Measurements from ENCODE around the gene IFNA5. TPM values are rescaled to one million over a fixed set of nuclear protein-coding genes. Genes with fewer than 3 reads are reported as not detected.

Gene IFNA5
- total RNA-seq, 2 experiments from 2014 or later, result not detected

DNA sequence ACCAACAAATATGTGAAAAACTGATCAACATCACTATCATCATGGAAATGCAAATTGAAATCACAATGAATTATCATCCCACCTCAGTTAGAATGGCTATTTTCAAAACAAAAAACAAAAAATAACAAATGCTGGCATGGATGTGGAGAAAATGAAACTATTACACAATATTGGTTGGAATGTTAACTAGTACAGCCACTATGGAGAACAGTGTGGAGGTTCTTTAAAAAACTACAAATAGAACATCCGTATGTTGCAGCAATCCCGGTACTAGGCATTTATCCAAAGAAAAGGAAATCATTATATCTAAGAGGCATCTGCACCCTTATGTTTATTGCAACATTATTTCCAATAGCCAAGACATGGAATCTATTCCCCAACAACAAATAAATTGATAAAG, 9.0 kb upstream of the IFNA5 start:
- TF ChIP-seq, protein P1, sequence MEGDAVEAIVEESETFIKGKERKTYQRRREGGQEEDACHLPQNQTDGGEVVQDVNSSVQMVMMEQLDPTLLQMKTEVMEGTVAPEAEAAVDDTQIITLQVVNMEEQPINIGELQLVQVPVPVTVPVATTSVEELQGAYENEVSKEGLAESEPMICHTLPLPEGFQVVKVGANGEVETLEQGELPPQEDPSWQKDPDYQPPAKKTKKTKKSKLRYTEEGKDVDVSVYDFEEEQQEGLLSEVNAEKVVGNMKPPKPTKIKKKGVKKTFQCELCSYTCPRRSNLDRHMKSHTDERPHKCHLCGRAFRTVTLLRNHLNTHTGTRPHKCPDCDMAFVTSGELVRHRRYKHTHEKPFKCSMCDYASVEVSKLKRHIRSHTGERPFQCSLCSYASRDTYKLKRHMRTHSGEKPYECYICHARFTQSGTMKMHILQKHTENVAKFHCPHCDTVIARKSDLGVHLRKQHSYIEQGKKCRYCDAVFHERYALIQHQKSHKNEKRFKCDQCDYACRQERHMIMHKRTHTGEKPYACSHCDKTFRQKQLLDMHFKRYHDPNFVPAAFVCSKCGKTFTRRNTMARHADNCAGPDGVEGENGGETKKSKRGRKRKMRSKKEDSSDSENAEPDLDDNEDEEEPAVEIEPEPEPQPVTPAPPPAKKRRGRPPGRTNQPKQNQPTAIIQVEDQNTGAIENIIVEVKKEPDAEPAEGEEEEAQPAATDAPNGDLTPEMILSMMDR (IDR thresholded peaks at IDR 0.05), result no peak
- ChIA-PET CTCF (no interaction called here), POLR2A (no interaction called here)
- Mint-ChIP-seq H3K27me3 (no peaks in the 10 kb centered on the region), H3K4me3 (no peak overlapping the region), H3K4me1 (ENCODE audit: low read depth) (peaks cover 4% of the 10 kb centered on the region), H3K27ac (no peak overlapping the region), H3K36me3 (ENCODE audit: low read depth) (no peaks in the 10 kb centered on the region), H3K9me3 (no peaks in the 10 kb centered on the region)
- H3K27me3 ChIP-seq (ENCODE audit: control insufficient read depth in 1 of 2, insufficient read depth in 2 of 2, low read length in 2 of 2), result peaks cover 0 to 6% of the 10 kb centered on the region in 2 experiments
- H3K4me3 ChIP-seq (ENCODE audit: low read length), result no peak overlapping the region
- H3K27ac ChIP-seq (ENCODE audit: low read depth in 1 of 2, low read length in 2 of 2), result no peak overlapping the region
- no peaks in the 10 kb centered on the region for H3K4me1 ChIP-seq (ENCODE audit: insufficient read depth, low read length)
- no peaks in the 10 kb centered on the region for H3K36me3 ChIP-seq (ENCODE audit: insufficient read depth, low read length)
- intact Hi-C loops (cut with DNase I, micrococcal nuclease), result no loop called here
- peaks cover 0 to 3% of the 10 kb centered on the region in 2 experiments for H3K9me3 ChIP-seq (ENCODE audit: control insufficient read depth in 1 of 2, insufficient read depth in 1 of 2, low read length in 2 of 2)
- ATAC-seq (ENCODE audit: poor library complexity), result no peak
- DNase-seq, result no peak

DNA sequence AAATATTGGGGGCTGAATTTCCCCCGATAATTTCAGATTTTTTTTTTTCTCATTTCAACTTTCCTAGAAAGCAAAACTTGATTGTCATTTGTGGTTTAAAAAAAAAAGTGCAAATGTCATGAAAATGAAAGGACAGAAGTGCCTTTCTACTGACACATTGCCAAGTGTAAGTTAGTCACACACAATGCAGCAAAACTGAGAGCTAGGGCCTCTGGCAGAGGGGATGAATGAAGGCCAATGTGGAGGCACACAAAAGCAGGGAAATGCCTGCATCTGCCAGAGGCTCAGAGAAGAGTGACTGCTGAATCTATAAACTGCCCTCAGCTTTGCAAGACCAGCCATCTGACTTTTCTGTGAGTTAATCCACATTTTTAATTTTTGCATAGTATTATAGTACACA, 6.8 kb upstream of the IFNA5 start:
- Histone ChIP-seq H3K9me3 (ENCODE audit: control insufficient read depth in 1 of 2, insufficient read depth in 1 of 2, low read length in 2 of 2) (peaks cover 0 to 3% of the 10 kb centered on the region in 2 experiments), H3K27ac (ENCODE audit: low read depth in 1 of 2, low read length in 2 of 2) (no peak overlapping the region), H3K4me1 (ENCODE audit: insufficient read depth, low read length) (no peaks in the 10 kb centered on the region), H3K36me3 (ENCODE audit: insufficient read depth, low read length) (no peaks in the 10 kb centered on the region), H3K4me3 (ENCODE audit: low read length) (no peak overlapping the region), H3K27me3 (ENCODE audit: control insufficient read depth in 1 of 2, insufficient read depth in 2 of 2, low read length in 2 of 2) (peaks cover 0 to 15% of the 10 kb centered on the region in 2 experiments)
- ChIA-PET CTCF (no interaction called here), POLR2A (no interaction called here)
- intact Hi-C loops (cut with DNase I, micrococcal nuclease), result no loop called here
- TF ChIP-seq, protein P1 (IDR thresholded peaks at IDR 0.05), result no peak
- no peak overlapping the region for H3K27ac Mint-ChIP-seq
- no peaks in the 10 kb centered on the region for H3K36me3 Mint-ChIP-seq (ENCODE audit: low read depth)
- no peaks in the 10 kb centered on the region for H3K4me1 Mint-ChIP-seq (ENCODE audit: low read depth)
- no peak for DNase-seq
- H3K27me3 Mint-ChIP-seq, result no peaks in the 10 kb centered on the region
- H3K9me3 Mint-ChIP-seq, result no peaks in the 10 kb centered on the region
- no peak for ATAC-seq (ENCODE audit: poor library complexity)
- H3K4me3 Mint-ChIP-seq, result no peak overlapping the region

DNA sequence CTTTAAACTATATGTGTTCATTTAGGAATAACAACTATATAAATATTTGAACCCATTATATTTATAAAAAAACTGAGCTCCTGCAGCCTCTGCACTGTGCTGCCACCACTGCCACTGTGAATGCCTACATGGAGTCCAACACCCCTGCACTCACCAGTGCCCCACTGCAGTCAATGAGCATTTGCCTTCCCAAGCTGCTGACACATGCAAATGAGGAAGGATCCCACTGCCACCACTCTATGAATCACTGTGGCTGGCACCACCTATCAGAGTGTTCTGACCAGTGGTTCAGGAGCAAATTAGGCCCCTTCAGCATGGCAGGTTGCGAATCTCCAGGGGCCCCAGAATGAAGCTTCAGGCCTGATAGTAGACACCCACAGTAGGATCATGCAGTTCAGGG, 9.1 kb downstream of the IFNA5 start:
- Mint-ChIP-seq H3K27me3 (peaks cover 39% of the 10 kb centered on the region), H3K9me3 (peaks cover 1% of the 10 kb centered on the region), H3K27ac (no peak overlapping the region), H3K4me1 (ENCODE audit: low read depth) (no peaks in the 10 kb centered on the region), H3K4me3 (no peak overlapping the region), H3K36me3 (ENCODE audit: low read depth) (no peaks in the 10 kb centered on the region)
- H3K27ac ChIP-seq (ENCODE audit: low read depth in 1 of 2, low read length in 2 of 2), result no peak overlapping the region
- no peaks in the 10 kb centered on the region for H3K36me3 ChIP-seq (ENCODE audit: insufficient read depth, low read length)
- H3K4me3 ChIP-seq (ENCODE audit: low read length), result no peak overlapping the region
- H3K9me3 ChIP-seq (ENCODE audit: control insufficient read depth in 1 of 2, insufficient read depth in 1 of 2, low read length in 2 of 2), result no peaks in the 10 kb centered on the region
- ChIA-PET POLR2A (no interaction called here), CTCF (no interaction called here)
- TF ChIP-seq, protein P1 (IDR thresholded peaks at IDR 0.05), result no peak
- intact Hi-C loops (cut with DNase I, micrococcal nuclease), result no loop called here
- no peaks in the 10 kb centered on the region for H3K4me1 ChIP-seq (ENCODE audit: insufficient read depth, low read length)
- DNase-seq (peak in 1 of 14 experiments; percentile 30), ATAC-seq (ENCODE audit: poor library complexity) (no peak)
- peaks cover 3 to 5% of the 10 kb centered on the region in 2 experiments for H3K27me3 ChIP-seq (ENCODE audit: control insufficient read depth in 1 of 2, insufficient read depth in 2 of 2, low read length in 2 of 2)
